ENCODE results near the gene METTL26. TPM values are rescaled to one million over a fixed set of nuclear protein-coding genes. Genes with fewer than 3 reads are reported as not detected.

The METTL26 gene
- total and polyA plus RNA-seq, 8 donors, result 37.2 to 70.4 (median 54.5) TPM

DNA sequence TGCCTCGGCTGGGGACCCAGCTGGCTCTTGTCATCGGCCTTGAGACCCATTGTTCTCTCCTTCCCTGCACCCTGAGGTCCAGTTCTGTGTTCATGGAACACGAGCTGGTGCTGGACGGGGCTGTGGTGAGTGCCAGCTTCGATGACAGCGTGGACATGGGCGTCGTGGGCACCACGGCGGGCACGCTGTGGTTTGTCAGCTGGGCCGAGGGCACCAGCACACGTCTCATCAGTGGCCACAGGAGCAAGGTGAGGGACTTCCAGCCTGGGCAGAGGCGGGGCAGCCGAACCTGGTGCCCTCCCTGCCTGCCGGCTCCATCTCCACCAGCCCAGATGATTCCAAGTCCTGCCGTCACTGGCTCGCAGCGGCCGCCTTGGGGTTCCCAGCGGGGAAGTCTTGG is 26.5 kb upstream of the METTL26 start:
- Histone ChIP-seq H3K36me3 (peaks cover 0 to 18% of the 10 kb centered on the region in 2 donors), H3K9me3 (no peaks in the 10 kb centered on the region), H3K4me1 (peaks cover 3 to 21% of the 10 kb centered on the region in 2 donors), H3K27me3 (no peaks in the 10 kb centered on the region), H3K4me3 (no peak overlapping the region), H3K27ac (no peak overlapping the region)
- TF ChIP-seq, protein P1, sequence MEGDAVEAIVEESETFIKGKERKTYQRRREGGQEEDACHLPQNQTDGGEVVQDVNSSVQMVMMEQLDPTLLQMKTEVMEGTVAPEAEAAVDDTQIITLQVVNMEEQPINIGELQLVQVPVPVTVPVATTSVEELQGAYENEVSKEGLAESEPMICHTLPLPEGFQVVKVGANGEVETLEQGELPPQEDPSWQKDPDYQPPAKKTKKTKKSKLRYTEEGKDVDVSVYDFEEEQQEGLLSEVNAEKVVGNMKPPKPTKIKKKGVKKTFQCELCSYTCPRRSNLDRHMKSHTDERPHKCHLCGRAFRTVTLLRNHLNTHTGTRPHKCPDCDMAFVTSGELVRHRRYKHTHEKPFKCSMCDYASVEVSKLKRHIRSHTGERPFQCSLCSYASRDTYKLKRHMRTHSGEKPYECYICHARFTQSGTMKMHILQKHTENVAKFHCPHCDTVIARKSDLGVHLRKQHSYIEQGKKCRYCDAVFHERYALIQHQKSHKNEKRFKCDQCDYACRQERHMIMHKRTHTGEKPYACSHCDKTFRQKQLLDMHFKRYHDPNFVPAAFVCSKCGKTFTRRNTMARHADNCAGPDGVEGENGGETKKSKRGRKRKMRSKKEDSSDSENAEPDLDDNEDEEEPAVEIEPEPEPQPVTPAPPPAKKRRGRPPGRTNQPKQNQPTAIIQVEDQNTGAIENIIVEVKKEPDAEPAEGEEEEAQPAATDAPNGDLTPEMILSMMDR (IDR thresholded peaks at IDR 0.05), result no peak
- ATAC-seq, result no peak
- intact Hi-C loops (cut with DNase I), result loop anchor here in 1 of 2 donors (5.0 kb wide), 1 partner anchor 85 kb away; no protein-coding TSS in a partner anchor
- DNase-seq, result no peak

DNA sequence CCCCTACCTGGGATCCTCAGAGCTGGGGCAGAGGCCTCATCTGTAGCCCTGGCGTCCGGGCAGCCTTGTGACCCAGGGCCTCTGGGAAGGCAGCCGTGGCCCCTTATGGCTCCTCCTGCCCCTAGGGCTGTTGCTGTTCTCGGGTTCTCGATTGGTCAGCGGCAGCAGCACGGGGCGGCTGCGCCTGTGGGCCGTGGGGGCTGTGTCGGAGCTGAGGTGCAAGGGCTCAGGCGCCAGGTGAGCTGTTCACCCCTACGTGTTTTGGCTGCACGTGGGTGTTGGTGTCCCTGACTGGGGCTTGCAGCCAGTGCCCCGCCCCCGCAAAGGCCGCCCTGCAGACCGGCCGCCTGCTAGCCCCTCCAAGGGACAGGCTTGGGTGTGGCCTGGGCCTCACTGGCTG is 26.0 kb upstream of the METTL26 start:
- intact Hi-C loops (cut with DNase I), result loop anchor here in 1 of 2 donors (5.0 kb wide), 1 partner anchor 85 kb away; no protein-coding TSS in a partner anchor
- ATAC-seq (no peak), DNase-seq (no peak)
- Histone ChIP-seq H3K27me3 (no peaks in the 10 kb centered on the region), H3K36me3 (peaks cover 0 to 22% of the 10 kb centered on the region in 2 donors), H3K27ac (no peak overlapping the region), H3K4me1 (peaks cover 3 to 17% of the 10 kb centered on the region in 2 donors), H3K9me3 (no peaks in the 10 kb centered on the region), H3K4me3 (no peak overlapping the region)
- TF ChIP-seq, protein P1 (IDR thresholded peaks at IDR 0.05), result no peak

DNA sequence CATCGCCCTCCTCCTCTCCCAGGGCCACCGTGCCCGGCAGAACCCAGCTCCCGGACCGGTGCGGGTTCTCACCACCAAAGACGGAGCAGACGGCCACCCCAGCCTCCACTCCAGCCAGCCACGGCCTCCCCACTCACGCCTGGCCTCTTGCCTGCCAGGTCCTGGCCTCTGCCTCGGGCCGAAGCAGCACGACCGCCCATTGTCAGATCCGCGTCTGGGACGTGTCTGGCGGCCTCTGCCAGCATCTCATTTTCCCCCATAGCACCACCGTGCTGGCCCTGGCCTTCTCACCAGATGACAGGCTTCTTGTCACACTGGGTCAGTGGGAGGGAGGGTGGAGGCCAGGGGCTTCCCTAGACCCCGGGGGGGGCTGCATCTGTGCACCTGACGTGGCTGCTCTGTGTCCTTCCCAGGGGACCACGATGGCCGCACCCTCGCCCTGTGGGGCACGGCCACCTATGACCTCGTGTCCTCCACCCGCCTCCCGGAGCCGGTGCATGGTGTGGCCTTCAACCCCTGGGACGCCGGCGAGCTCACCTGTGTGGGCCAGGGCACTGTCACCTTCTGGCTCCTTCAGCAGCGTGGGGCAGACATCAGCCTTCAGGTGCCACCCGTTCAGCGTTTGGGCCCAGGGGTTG is 25.2 kb upstream of the METTL26 start:
- DNase-seq, result no peak
- Histone ChIP-seq H3K27ac (peak overlapping the region; percentile 19 to 55), H3K27me3 (no peaks in the 10 kb centered on the region), H3K36me3 (peaks cover 0 to 30% of the 10 kb centered on the region in 2 donors), H3K4me3 (no peak overlapping the region), H3K9me3 (no peaks in the 10 kb centered on the region), H3K4me1 (peaks cover 3 to 17% of the 10 kb centered on the region in 2 donors)
- no peak for ATAC-seq
- intact Hi-C loops (cut with DNase I), result loop anchor here in 1 of 2 donors (5.0 kb wide), 1 partner anchor 84 kb away; no protein-coding TSS in a partner anchor
- TF ChIP-seq, protein P1 (IDR thresholded peaks at IDR 0.05), result no peak

DNA sequence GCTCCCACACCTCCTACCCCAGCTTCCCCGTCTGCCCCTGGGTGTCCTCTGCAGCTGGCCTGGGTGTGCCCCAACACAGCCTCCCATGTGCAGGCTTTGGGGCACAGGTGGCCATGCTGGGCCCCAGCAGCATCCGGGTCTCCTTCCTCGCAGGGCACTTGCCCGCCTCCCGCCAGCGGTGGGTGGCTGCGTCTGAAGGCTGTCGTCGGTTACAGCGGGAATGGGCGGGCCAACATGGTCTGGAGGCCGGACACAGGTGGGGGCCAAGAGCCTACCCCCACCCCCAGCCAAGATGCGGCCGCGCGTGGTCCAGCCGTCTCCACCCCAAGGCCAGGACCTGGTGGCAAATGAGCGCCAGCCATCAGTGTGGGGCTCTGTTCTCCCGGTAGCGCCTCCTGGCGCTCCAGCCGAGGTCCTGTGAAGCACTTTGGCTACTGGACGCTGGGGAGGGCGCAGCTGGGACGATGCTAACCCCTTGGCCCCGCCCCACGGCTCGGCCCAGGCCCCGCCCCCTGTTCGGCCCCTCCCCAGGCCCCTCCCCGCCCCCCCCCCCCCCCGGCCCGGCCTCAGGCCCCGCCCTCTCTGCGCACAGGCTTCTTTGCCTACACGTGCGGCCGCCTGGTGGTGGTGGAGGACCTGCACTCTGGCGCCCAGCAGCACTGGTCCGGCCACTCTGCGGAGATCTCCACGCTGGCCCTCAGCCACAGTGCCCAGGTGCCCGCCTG is 24.5 kb upstream of the METTL26 start:
- peak; percentile 94 for ATAC-seq
- Histone ChIP-seq H3K36me3 (peaks cover 0 to 37% of the 10 kb centered on the region in 2 donors), H3K27ac (peak overlapping the region; percentile 44 to 58), H3K27me3 (no peaks in the 10 kb centered on the region), H3K9me3 (no peaks in the 10 kb centered on the region), H3K4me1 (peaks cover 3 to 17% of the 10 kb centered on the region in 2 donors), H3K4me3 (peak overlapping the region in 1 of 2 donors; percentile 26)
- TF ChIP-seq, protein P1 (IDR thresholded peaks at IDR 0.05), result peak; percentile 31 to 76
- peak in 3 of 4 donors; percentile 74 to 95 (median 91) for DNase-seq
- intact Hi-C loops (cut with DNase I), result loop anchor here in 1 of 2 donors (5.0 kb wide), 1 partner anchor 83 kb away; no protein-coding TSS in a partner anchor

DNA sequence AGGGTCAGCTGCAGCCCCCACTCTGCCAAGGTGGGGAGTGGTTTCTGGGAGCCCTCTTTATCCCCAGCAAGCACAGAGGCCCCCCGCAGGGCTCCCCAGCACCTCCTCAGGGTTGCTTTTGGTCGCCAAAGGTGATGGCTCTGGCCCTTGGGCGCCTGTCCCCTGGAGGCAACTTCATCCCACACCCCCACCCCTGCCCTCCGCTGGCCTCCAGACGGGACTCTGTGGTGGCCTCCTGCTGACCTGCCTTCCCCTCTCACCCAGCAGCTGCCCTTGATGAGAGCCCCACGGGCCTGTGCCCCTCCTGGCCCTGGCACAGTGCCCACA is 24.0 kb upstream of the METTL26 start:
- intact Hi-C loops (cut with DNase I), result loop anchor here in 1 of 2 donors (5.0 kb wide), 1 partner anchor 83 kb away; no protein-coding TSS in a partner anchor
- Histone ChIP-seq H3K27ac (peak overlapping the region in 1 of 2 donors; percentile 58), H3K9me3 (no peaks in the 10 kb centered on the region), H3K27me3 (no peaks in the 10 kb centered on the region), H3K4me1 (peaks cover 3 to 17% of the 10 kb centered on the region in 2 donors), H3K4me3 (peak overlapping the region in 1 of 2 donors; percentile 26), H3K36me3 (peaks cover 0 to 42% of the 10 kb centered on the region in 2 donors)
- ATAC-seq, result no peak
- TF ChIP-seq, protein P1 (IDR thresholded peaks at IDR 0.05), result no peak
- no peak for DNase-seq

Data from left lung (tissue), 10 donors.